ENCODE data around the gene CTNNBL1. TPM values are rescaled to one million over a fixed set of nuclear protein-coding genes. Genes with fewer than 3 reads are reported as not detected.
A peak's percentile ranks its signal among the peaks of the same experiment; 100 is the strongest.

The CTNNBL1 gene
- total and polyA plus RNA-seq, 2 of the 4 experiments (the other 2 are of a cell fraction): 29.9 to 34.1 TPM

DNA sequence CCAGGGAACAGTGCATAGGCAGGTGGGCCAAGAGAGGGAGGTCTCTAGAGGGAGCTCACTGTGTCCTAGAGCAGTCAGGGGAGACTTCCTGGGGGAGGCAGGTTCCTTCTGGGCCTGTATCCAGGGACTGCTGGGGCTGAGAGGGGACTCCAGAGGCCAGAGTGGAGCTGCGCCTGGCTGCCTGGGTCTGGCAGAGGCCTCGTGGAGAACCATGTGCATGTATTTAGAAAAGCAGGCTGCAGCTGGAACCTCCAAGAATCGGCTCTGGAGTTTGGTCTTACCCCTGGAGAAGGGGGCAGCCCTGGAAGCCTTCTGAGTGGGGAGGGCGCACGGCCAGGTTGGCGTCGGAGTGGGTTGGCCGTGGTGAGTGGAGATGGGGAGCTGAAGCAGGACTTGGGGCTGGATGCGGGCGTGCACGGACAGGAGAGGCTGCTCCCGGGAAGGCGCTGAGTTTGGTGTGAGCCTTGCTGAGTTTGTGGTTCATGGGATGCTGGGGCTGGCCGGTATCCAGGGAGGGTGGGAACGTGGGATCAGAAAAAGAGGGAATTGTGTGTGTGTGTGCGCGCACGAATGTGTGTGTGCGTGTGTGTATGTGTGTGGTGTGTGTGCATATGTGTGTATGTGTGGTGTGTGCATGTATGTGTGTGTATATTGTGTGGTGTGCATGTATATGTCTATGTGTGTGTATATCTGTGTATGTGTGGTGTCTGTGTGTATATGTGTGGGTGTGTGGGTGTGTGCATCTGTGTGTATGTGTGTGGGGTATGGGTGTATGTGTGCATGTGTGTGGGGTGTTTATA is 219.9 kb downstream of the CTNNBL1 start:
- BruUV-seq (replicated peaks): no TSS peak
- no peaks in the 10 kb centered on the region for H3K9me3 ChIP-seq (ENCODE audit: control insufficient read depth, insufficient read depth, low read length)
- ATAC-seq (ENCODE audit: low read depth) (no peak), DNase-seq (no peak)
- H3K23ac ChIP-seq (ENCODE audit: low read depth, low read length): peak overlapping the region; percentile 42; the same call in 1 of the 2 replicates
- no peak for TF ChIP-seq ELK1 (IDR thresholded peaks at IDR 0.05; ENCODE audit: borderline replicate concordance, low read depth, low read length)
- no peak for TF ChIP-seq CHD1 (IDR thresholded peaks at IDR 0.05; ENCODE audit: low read depth, low read length)
- TF ChIP-seq MAZ (IDR thresholded peaks at IDR 0.05; ENCODE audit: borderline replicate concordance, low read depth, low read length): no peak
- no peak for TF ChIP-seq RCOR1 (IDR thresholded peaks at IDR 0.05; ENCODE audit: insufficient replicate concordance, low read length)
- no peak for TF ChIP-seq SMC3 (IDR thresholded peaks at IDR 0.05; ENCODE audit: low read depth, low read length)
- no peak for TF ChIP-seq NFE2L2 (IDR thresholded peaks at IDR 0.05; ENCODE audit: low read depth, low read length)
- no peak for TF ChIP-seq RFX5 (IDR thresholded peaks at IDR 0.05; ENCODE audit: low read depth, low read length)
- no peak for TF ChIP-seq MAFK (IDR thresholded peaks at IDR 0.05; ENCODE audit: low read depth, low read length)
- TF ChIP-seq USF2 (IDR thresholded peaks at IDR 0.05; ENCODE audit: low read depth, low read length): no peak
- no peak for TF ChIP-seq CEBPB (IDR thresholded peaks at IDR 0.05; ENCODE audit: low read depth, low read length)
- TF ChIP-seq CTCF (conservative IDR thresholded peaks at IDR 0.05; ENCODE audit: low read depth, low read length): no peak
- TF ChIP-seq MXI1 (IDR thresholded peaks at IDR 0.05; ENCODE audit: borderline replicate concordance, low read depth, low read length): no peak
- no peak for TF ChIP-seq BHLHE40 (IDR thresholded peaks at IDR 0.05; ENCODE audit: low read depth, low read length)
- TF ChIP-seq POLR2A (IDR thresholded peaks at IDR 0.05; ENCODE audit: low read depth, low read length): no peak
- TF ChIP-seq RAD21 (IDR thresholded peaks at IDR 0.05; ENCODE audit: low read length): no peak
- no peak for TF ChIP-seq FOS (IDR thresholded peaks at IDR 0.05; ENCODE audit: low read depth, low read length)
- no peak overlapping the region for H2AK9ac ChIP-seq (replicated peaks; ENCODE audit: low read depth, low read length, poor library complexity)
- 37% methylated on average over 17 of the region's 19 CpGs; no CpG with 5 or more reads in 1 of the 2 experiments for WGBS, 2 experiments (ENCODE audit: extremely low coverage in 2 of 2, insufficient read length in 1 of 2)
- H3K9ac ChIP-seq (ENCODE audit: low read depth, low read length): no peak overlapping the region
- no peak overlapping the region for H2AK5ac ChIP-seq (ENCODE audit: low read depth, low read length)
- H3K9me1 ChIP-seq (ENCODE audit: insufficient read depth, low read length): no peaks in the 10 kb centered on the region
- no peak overlapping the region for H2BK120ac ChIP-seq (ENCODE audit: low read depth, low read length)
- no peak overlapping the region for H3K4ac ChIP-seq (ENCODE audit: low read depth, low read length)
- no peak overlapping the region for H4K5ac ChIP-seq (ENCODE audit: low read depth, low read length)
- ChIA-PET POLR2A (ENCODE audit: unreplicated experiment) (no interaction called here), CTCF (no interaction called here)
- no peak overlapping the region for H3K18ac ChIP-seq (ENCODE audit: low read depth, low read length)
- no peak overlapping the region for H4K8ac ChIP-seq (ENCODE audit: low read depth in 2 of 2, low read length in 2 of 2)
- H4K20me1 ChIP-seq (ENCODE audit: insufficient read depth, low read length): no peaks in the 10 kb centered on the region
- peaks cover 84% of the 10 kb centered on the region for H3K27me3 ChIP-seq (ENCODE audit: control insufficient read depth, insufficient read depth, low read length)
- intact Hi-C loops (cut with micrococcal nuclease): no loop called here
- no peak overlapping the region for H3K14ac ChIP-seq (replicated peaks; ENCODE audit: low read depth, low read length)
- no peak overlapping the region for H2BK20ac ChIP-seq (ENCODE audit: low read depth, low read length)
- no peak overlapping the region for H2BK15ac ChIP-seq (ENCODE audit: low read depth, low read length)
- no peak overlapping the region for H3K27ac ChIP-seq (ENCODE audit: insufficient read depth, low read length)
- in situ Hi-C loops (cut with MboI; ENCODE audit: low sequenced_read_pairs): no loop called here
- no peak overlapping the region for H3K4me2 ChIP-seq (ENCODE audit: low read depth, low read length)
- H3K4me1 ChIP-seq (ENCODE audit: control insufficient read depth, insufficient read depth, low read length): no peaks in the 10 kb centered on the region; the same call in 1 of the 2 replicates
- peak overlapping the region; percentile 68 for H2BK5ac ChIP-seq (ENCODE audit: low read depth, low read length, poor library complexity, severe bottlenecking)
- no peak overlapping the region for H4K91ac ChIP-seq (ENCODE audit: insufficient read depth, low read depth, low read length)
- dilution Hi-C loops (cut with HindIII; ENCODE audit: low sequenced_read_pairs, unreplicated experiment): no loop called here
- H3K56ac ChIP-seq (ENCODE audit: extremely low read depth, insufficient read depth, low read length): no peak overlapping the region
- H2AFZ ChIP-seq (replicated peaks; ENCODE audit: low read length, poor library complexity): no peak overlapping the region
- H3K4me3 ChIP-seq (ENCODE audit: insufficient read depth, low read depth, low read length): no peak overlapping the region
- no peaks in the 10 kb centered on the region for H3K36me3 ChIP-seq (ENCODE audit: control insufficient read depth, insufficient read depth, low read length)
- no peaks in the 10 kb centered on the region for H3K79me1 ChIP-seq (ENCODE audit: low read depth in 1 of 2, low read length in 2 of 2)
